Measurements from ENCODE around the gene ERRFI1.
"Not testable (repeated sequence)": the region's sequence is repeated elsewhere in the genome, so short reads cannot be mapped to it uniquely, and the experiment has no call there.

- not testable (repeated sequence) for TF ChIP-seq CTCF (IDR thresholded peaks at IDR 0.05); KAT7 (CRISPR knock-in tag; IDR thresholded peaks at IDR 0.05; ENCODE audit: borderline replicate concordance); TP53 (CRISPR knock-in tag; IDR thresholded peaks at IDR 0.05); ATF3 (CRISPR knock-in tag; conservative IDR thresholded peaks at IDR 0.05); ATF6 (CRISPR knock-in tag; IDR thresholded peaks at IDR 0.05); ETV6 (CRISPR knock-in tag; IDR thresholded peaks at IDR 0.05)
Observed at GRCh38 chr1:8057779-8058178, 31.7 kb upstream of the ERRFI1 start.

All from WTC11 (cell line).